ENCODE results near the gene PNPLA2.

PNPLA2 gene

DNA sequence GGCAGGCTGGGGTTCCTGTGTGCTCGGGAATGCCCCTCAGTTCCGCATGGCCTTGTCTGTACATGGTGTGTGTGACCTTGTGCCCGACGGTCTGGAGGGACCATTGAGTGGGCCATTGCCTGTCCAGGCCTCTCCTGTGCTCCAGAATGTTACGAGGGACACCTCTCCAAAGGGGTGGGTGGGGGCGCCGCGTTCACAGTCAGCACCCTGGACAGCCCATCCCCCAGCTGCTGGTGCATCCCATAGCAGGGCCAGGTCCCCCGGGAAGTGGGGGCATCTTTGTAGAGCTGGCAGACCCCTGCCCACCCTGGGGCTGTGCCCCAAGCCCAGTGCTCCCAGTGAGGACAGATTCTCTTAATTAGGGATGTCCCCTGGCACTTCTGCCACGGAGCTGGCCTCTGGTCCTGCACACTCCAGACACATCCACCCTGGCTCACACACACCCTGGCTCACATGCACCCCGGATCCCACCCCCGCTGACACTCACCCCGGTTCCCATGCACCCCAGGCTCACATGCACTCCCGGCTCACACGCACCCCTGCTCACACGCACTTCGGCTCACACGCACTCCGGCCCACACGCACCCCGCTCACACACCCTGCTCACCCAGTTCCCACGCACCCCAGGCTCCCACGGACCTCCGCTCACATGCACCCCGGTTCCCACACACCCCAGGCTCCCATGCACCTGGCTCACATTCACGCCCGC is 39.5 kb downstream of the PNPLA2 start:
- in situ Hi-C loops (cut with MboI; ENCODE audit: low sequenced_read_pairs, unreplicated experiment): no loop called here
- DNase-seq (ENCODE audit: low spot score): no peak
- no peak for TF ChIP-seq CTCF (IDR thresholded peaks at IDR 0.05; ENCODE audit: borderline replicate concordance, control extremely low read depth, extremely low read depth, insufficient read depth, missing control alignments)

- in situ Hi-C loops (cut with MboI; ENCODE audit: low sequenced_read_pairs, unreplicated experiment): no loop called here
- DNase-seq (ENCODE audit: low spot score): no peak
Measured at GRCh38 chr11:858762-859339, 40.1 kb downstream of the PNPLA2 start.

GRCh38 chr11:859394-860131 is 40.8 kb downstream of the PNPLA2 start:
- in situ Hi-C loops (cut with MboI; ENCODE audit: low sequenced_read_pairs, unreplicated experiment): no loop called here
- TF ChIP-seq CTCF (IDR thresholded peaks at IDR 0.05; ENCODE audit: borderline replicate concordance, control extremely low read depth, extremely low read depth, insufficient read depth, missing control alignments): no peak
- no peak for DNase-seq (ENCODE audit: low spot score)

More at GRCh38 chr11:858762-859339, 40.1 kb downstream of the PNPLA2 start:
- TF ChIP-seq CTCF (IDR thresholded peaks at IDR 0.05; ENCODE audit: borderline replicate concordance, control extremely low read depth, extremely low read depth, insufficient read depth, missing control alignments): no peak

- in situ Hi-C loops (cut with MboI; ENCODE audit: low sequenced_read_pairs, unreplicated experiment): no loop called here
- DNase-seq (ENCODE audit: low spot score): no peak
- TF ChIP-seq CTCF (IDR thresholded peaks at IDR 0.05; ENCODE audit: borderline replicate concordance, control extremely low read depth, extremely low read depth, insufficient read depth, missing control alignments): no peak
Measured at GRCh38 chr11:860234-861104, 41.8 kb downstream of the PNPLA2 start.

DNA sequence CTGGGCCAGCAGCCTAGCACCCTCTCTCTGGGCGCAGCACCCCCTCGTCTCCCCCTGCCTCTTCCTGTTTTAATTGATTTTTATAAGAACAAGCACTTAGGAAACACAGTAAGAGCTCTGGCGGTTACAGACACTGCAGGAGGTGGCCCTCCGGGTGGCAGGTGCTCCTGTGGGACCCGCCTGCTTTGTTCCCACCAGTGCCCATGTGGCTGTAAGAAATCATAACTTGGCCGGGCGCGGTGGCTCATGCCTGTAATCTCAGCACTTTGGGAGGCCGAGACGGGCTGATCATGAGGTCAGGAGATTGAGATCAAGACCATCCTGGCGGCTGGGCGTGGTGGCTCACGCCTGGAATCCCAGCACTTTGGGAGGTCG is 42.4 kb downstream of the PNPLA2 start:
- no peak for DNase-seq (ENCODE audit: low spot score)
- no peak for TF ChIP-seq CTCF (IDR thresholded peaks at IDR 0.05; ENCODE audit: borderline replicate concordance, control extremely low read depth, extremely low read depth, insufficient read depth, missing control alignments)
- in situ Hi-C loops (cut with MboI; ENCODE audit: low sequenced_read_pairs, unreplicated experiment): no loop called here

DNA sequence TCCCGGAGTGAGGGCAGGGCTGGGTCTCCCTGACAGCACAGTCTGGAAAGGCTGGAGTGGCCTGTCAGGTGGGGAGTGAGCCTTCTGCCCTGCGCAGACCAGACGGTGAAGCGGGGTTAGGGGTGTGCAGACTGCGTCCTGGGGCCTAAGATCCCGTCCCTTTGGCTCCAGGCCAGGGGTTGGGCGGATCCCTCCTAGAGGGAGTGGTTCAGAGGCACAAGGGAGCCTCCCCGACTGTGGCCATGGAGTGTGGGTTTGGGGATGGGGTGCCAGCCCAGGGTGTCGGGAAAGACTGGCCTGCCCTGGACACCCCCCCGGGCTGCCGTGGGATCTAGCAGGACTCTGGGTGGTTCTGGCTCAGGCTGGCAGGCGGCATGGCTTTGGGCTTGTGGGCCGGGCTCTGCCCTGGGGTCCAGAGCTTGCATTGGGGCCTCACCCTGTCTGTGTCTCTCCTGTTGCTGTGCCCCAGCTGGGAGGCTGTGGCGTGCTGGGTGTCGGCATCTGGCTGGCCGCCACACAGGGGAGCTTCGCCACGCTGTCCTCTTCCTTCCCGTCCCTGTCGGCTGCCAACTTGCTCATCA is 43.5 kb downstream of the PNPLA2 start:
- DNase-seq (ENCODE audit: low spot score): no peak
- in situ Hi-C loops (cut with MboI; ENCODE audit: low sequenced_read_pairs, unreplicated experiment): no loop called here
- TF ChIP-seq CTCF (IDR thresholded peaks at IDR 0.05; ENCODE audit: borderline replicate concordance, control extremely low read depth, extremely low read depth, insufficient read depth, missing control alignments): no peak

All from GM13976 (cell line).